ENCODE data around the gene MS4A7. TPM values are rescaled to one million over a fixed set of nuclear protein-coding genes. Genes with fewer than 3 reads are reported as not detected.

The MS4A7 gene
- polyA plus RNA-seq, 2 of the 4 experiments (the other 2 are of a cell fraction): not detected

GRCh38 chr11:60357771-60358170 is 20.6 kb upstream of the MS4A7 start:
- FAIRE-seq (no peak), DNase-seq (ENCODE audit: low read depth in 1 of 2, low spot score in 1 of 2) (no peak), ATAC-seq (no peak)
- no peak overlapping the region for H3K4me2 ChIP-seq
- TF ChIP-seq HOXB5 (CRISPR knock-in tag; IDR thresholded peaks at IDR 0.05) (no peak), POLR2AphosphoS2 (conservative IDR thresholded peaks at IDR 0.05; ENCODE audit: low read length) (no peak), CEBPB (IDR thresholded peaks at IDR 0.05) (no peak), HES2 (IDR thresholded peaks at IDR 0.05) (no peak), ESRRA (IDR thresholded peaks at IDR 0.05; ENCODE audit: borderline replicate concordance, low read length) (no peak), REST (IDR thresholded peaks at IDR 0.05) (no peak), ATOH8 (CRISPR knock-in tag; IDR thresholded peaks at IDR 0.05; ENCODE audit: low read depth) (no peak), POLR2A (IDR thresholded peaks at IDR 0.05; ENCODE audit: low read length) (no peak), HMGXB4 (CRISPR knock-in tag; IDR thresholded peaks at IDR 0.05; ENCODE audit: borderline replicate concordance) (no peak), TFCP2L1 (CRISPR knock-in tag; IDR thresholded peaks at IDR 0.05) (no peak), KDM1A (IDR thresholded peaks at IDR 0.05; ENCODE audit: low read depth) (no peak), JUNB (IDR thresholded peaks at IDR 0.05) (no peak), GATA3 (IDR thresholded peaks at IDR 0.05; ENCODE audit: borderline replicate concordance) (no peak), BHLHE40 (IDR thresholded peaks at IDR 0.05; ENCODE audit: low read depth, low read length) (no peak), USF2 (IDR thresholded peaks at IDR 0.05) (no peak), RAD21 (conservative IDR thresholded peaks at IDR 0.05 in 1 of 2, IDR thresholded peaks at IDR 0.05 in 1 of 2) (no peak), BCL3 (IDR thresholded peaks at IDR 0.05) (no peak), RARB (CRISPR knock-in tag; IDR thresholded peaks at IDR 0.05) (no peak)
- WGBS (ENCODE audit: missing lambda C conversion rate): 1% methylated on average over 2 of the region's 2 CpGs
- ChIA-PET POLR2A (no interaction called here), CTCF (no interaction called here)
- H3K9me3 ChIP-seq: no peaks in the 10 kb centered on the region
- no peaks in the 10 kb centered on the region for H3K4me1 ChIP-seq
- no peak overlapping the region for H3K4me3 ChIP-seq
- no peak overlapping the region for H3K27ac ChIP-seq

GRCh38 chr11:60360621-60361020 is 17.7 kb upstream of the MS4A7 start:
- Histone ChIP-seq H3K27ac (no peak overlapping the region), H3K9me3 (no peaks in the 10 kb centered on the region), H3K4me3 (no peak overlapping the region), H3K4me1 (no peaks in the 10 kb centered on the region), H3K4me2 (no peak overlapping the region)
- POLR2A ChIA-PET: no interaction called here
- TF ChIP-seq RAD21 (conservative IDR thresholded peaks at IDR 0.05 in 1 of 2, IDR thresholded peaks at IDR 0.05 in 1 of 2) (no peak), RCOR1 (IDR thresholded peaks at IDR 0.05; ENCODE audit: low read depth, low read length) (no peak), HEYL (CRISPR knock-in tag; IDR thresholded peaks at IDR 0.05) (no peak), TFCP2L1 (CRISPR knock-in tag; IDR thresholded peaks at IDR 0.05) (no peak), MYC (IDR thresholded peaks at IDR 0.05; ENCODE audit: borderline replicate concordance, low read length) (no peak), HOXB5 (CRISPR knock-in tag; IDR thresholded peaks at IDR 0.05) (no peak), POLR2A (IDR thresholded peaks at IDR 0.05; ENCODE audit: low read length) (no peak), CTCF (IDR thresholded peaks at IDR 0.05) (no peak), PBX3 (IDR thresholded peaks at IDR 0.05) (no peak)
- 25% methylated on average over 4 of the region's 4 CpGs for WGBS (ENCODE audit: missing lambda C conversion rate)
- no peak for DNase-seq (ENCODE audit: low read depth in 1 of 2, low spot score in 1 of 2)
- ATAC-seq: no peak
- CTCF ChIA-PET: interaction anchor here (1.8 kb wide), 1 partner anchor 27 kb away, joined by 6 read pairs; no protein-coding TSS in a partner anchor
- no peak for FAIRE-seq
